HG03354 (cell line): Measurements from ENCODE around the gene GDF10.

Source experiments
- ATAC-seq: cut with Tn5 transposase; IDR thresholded peaks from one replicate; pipeline ENCODE4 v1.9.1; 2021; ENCODE audit warnings: mild to moderate bottlenecking; ENCODE audit not compliant: unreplicated experiment, poor library complexity, severe bottlenecking

Gene GDF10, protein sequence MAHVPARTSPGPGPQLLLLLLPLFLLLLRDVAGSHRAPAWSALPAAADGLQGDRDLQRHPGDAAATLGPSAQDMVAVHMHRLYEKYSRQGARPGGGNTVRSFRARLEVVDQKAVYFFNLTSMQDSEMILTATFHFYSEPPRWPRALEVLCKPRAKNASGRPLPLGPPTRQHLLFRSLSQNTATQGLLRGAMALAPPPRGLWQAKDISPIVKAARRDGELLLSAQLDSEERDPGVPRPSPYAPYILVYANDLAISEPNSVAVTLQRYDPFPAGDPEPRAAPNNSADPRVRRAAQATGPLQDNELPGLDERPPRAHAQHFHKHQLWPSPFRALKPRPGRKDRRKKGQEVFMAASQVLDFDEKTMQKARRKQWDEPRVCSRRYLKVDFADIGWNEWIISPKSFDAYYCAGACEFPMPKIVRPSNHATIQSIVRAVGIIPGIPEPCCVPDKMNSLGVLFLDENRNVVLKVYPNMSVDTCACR

DNA sequence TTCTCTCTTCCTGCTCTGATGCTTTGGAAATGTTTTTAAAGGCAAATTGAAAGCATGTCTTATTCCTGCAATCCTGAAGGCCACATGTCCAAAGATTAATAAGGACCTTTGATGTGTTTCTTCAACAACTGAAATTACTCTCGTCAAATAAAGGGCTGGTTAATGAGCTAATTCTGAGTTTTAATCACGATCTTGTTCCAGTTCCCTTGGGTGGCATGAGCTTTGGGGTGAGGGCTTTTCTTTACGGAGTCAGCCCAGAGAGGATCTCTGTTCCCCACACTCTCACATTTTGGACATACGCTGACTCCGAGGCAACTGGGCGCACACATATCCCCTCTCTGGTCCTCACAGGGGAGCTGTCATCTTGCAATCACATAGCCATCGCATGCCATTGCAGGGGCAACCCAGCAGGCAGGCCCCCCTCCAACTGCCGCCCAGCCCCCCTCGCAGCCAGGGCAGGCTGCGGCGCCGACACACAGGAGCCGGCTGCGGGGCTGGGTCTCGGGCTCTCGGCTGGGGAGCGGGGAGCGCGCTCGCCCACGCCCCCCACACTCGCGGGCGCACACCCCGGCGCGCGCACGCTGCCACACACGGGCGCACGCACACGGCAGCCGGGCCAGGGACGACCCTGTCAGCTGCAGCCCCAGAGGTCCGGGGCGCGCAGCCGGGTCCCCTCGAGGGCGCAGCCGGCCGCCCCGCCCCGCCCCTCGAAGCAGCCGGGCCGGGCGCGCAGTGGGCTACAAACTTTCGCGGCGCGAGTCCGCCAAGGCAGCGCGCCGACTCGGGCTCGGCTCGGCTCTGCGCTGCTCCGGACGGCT is at the start of gene GDF10:
Gene GDF10 (plus strand): TSS at position 587 of the 818 bp plus-strand sequence. CDS start 455 bp downstream, outside the sequence.
- ATAC-seq, result no peak

DNA sequence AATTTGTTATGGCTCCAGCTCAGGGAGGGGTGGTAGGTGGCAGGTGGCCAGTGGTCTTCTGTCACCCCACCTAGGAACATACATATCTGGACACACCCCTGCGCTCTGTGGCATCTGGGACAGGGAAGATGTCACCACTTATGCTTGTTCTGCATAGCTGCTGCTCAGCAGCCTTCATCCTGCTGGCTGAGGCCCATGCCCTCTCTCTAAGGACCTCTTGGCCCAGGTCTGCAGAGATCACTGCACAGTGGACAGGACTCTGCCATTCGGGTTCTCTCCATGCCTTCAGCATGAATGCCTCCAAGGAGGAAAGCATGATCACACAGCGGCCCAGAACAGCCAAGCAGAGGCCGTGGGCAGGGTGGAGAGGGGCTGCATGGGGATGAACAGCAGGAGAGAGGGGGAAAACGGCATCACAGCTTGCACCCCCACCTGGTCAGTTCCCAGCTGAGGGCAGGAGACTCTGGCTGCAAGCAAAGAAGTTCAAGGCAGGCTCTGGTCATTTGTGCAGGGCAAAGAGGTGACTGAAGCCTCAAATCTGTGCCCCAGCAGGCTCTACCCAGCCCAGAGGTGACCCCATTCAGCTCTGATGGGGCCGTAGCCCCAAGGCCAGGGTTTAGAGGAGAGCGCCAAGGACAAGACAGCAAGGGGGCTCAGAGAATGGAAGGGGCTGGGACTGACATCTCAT is 47.8 kb upstream of the GDF10 start:
- ATAC-seq, result no peak

DNA sequence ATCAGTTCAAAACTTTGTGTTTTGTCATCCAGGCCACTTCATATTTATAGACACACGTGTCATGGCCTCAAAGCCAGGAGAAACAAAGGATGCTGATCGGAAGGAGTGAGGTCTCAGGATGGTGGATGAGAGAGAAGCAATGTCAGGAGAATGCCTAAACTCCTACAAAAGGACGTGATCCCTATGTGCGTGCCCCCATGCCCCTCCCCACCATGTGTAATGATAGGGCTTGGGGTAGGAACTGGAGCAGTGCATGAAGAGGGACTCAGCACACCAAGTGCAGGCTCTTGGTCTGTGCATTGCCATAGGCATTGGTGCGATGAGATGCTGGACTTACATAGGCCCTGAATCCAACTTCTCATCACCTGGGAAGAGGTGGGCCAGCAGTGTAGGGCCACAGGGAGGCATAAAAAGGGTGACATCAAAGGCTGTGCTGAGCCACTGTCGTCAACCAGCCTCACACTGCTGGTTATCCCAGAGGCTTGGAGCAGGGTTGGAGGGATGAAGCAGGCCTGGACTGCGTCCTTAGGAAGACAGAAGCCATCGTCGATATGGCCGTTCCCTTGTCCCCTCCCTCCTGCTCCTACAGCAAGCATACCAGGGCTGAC is 46.9 kb upstream of the GDF10 start:
- no peak for ATAC-seq

DNA sequence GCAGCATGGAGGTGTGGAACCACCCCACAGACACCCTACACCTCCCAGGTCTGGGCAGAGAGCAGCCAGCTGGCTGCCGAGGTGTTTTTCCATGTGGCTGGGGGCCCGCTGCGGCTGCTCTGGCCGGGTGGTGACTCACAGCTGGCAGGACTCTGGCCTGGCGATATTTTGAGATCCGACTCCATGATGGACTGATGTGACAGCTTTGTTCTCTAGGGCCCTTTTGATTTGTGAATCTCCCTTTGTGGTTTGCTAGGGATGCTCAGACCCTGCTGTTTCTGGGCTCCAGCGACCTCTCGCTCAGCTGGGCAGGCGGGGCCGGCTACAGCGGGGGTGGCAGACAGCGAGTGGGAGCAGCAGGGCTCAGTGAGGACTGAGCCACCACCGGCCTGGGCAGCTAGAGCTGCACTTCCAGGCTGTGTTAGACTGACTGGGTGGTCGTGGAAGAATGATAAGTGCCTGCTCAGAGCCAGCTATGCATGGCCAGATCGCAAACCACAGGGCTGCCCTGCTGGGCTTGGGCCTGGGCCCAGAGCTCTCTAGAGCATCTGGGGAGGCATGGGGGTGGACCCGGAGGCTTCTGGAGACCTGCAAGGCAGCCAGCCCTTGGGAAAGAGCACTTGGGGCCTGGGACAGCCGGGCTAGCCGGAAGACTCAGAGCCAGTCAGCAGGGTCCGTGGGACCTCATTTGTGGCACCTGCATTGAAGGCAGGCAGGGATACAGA is 46.2 kb upstream of the GDF10 start:
- no peak for ATAC-seq

DNA sequence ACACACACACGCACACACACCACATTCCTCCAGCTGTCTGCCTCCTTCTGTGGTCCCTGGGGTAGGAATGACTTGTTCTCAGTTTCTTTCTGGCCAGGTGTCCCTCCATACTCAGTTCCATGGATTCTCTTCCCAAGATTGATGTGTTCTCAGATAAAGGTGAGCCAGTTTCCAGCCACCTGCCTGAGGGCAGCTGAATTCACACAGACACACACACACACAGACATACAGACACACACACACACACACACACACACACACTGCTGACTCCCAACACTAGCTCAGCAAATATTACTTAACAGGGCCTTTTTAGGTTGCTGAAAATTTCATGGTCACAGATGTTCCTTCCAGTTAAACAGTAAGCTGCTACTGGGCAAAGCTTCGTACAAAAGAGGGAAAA is 45.4 kb upstream of the GDF10 start:
- no peak for ATAC-seq

DNA sequence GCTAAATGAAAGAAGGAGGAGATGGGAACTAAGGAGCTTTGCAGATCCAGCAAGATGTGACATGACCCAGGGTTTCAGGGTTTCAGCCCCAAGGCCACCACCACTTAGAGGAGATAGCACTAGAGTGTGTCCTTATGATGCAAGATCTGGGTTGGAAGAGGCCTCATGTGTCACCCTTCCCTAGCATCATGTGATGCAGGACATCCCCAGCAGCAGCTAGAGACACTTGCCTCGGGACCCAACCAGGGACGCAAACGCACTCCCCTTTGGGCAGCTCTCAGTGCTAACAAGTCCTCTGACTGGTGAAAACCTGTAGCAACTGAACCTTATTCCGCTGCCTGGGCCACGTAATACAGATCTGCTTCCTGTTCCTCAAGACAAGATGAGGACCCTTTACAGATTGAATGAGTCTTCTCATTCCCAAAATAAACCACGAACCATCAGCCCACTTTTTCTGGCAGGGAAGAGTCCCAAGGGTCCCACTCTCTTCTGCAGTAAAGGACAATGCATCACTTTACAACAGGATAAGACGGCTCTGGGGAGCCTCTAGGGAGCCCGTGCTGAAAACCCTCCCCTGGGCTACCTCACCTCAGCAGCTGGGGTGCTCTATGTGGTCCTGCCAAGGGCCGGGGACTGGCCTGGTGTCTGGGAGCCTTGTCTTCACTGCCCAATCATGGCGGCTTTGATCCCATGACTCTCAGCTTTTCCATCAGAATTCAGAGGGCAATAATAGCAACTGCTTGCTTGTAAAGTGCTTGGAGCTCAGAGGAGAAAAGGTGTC is 44.8 kb upstream of the GDF10 start:
- ATAC-seq, result no peak

DNA sequence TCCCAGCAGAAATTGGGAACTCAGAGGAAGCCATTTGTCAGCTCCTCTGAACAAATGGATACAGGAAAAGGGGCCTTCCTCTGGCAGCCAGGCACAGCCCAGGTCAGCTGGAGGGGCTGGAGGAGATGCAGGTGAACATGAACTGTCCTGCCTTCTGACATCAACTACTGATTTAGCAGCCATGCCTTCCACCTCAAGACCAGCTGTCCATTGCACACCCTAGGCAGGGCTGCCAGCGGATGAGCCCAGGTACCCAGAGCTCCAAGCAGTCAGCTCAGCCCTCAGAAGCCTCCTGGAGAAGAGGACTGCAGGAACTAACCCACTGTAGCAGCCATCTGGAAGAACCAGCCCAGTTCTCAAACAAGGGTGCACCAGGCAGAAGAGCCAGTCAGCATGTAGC is 44.1 kb upstream of the GDF10 start:
- no peak for ATAC-seq

DNA sequence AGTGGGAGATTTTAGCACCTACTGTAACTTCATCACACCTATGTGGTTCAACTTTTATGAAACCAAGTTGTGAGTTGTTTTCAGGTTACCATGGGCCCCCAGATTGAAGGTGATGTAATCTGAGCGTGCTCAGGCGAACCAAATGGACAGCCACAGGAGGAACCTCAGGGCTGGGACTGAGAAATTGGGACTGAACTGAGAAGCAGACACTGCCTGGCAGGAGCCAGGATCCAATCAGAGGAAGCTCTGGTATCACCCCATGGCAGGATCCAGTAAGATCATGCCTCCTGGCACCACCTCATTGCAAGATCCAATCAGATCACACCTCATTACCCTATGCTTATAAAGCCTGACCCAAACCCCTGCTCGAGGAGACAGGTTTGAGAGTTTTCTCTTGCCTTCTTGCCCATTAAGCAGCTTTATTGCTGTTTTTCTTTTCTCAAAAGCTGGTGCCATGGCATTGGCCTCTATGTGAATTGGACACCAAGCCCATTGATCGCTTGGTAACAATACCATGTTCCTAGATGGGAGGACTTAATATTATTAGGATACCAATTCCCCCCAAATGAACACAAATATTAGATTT is 43.2 kb upstream of the GDF10 start:
- ATAC-seq, result no peak

DNA sequence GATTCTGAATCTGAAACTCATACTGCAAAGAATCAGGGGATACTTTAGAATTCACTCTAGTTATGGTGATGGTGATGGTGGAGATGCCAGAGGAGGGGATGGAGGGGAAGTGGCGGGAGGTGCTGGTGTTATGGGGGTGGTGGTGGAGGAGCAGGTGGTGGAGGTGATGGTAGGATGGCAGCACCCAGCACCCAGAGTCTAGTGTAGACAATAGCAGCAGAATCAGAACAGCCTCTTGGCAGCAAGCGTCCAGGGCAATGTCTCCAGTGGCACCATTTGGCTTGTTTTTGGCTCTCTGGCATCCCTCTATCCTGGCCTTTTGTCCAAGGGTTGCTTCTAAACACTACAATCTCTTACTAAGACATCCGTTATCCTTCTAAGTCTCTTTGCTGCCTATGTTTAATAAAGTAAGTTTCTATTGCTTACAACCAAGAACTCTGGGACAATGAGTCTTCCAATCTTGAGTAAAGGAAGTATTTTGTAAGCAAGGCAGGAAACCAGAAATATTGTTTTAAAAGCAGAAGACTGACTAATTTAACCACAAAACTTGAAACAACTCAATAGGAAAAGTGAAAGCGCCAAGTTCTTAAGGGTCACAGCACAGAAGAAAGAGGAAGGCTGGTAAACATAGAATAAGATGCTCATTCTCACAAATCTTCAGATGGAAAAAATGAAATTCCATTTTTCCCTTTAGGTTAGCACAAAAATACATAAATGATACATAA is 42.4 kb upstream of the GDF10 start:
- ATAC-seq, result no peak

DNA sequence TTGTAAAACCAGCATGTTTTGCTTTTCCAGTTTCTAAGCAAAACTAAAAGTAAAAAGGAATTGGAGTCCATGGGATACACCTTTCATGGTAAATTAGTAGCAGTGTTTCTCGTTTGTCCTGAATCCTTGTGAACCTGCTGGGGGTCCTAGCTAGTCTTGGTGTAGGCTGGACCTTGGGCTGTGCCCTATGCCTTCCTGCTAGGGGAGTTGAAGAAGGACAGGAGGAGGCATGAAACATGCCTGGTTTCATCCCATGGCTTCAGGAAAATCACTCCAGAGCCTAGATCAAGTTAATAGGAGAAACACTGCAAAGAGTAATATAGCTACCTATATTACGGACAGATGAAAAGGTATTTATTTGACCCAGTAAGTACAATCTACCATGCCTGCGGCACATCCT is 41.1 kb upstream of the GDF10 start:
- no peak for ATAC-seq

DNA sequence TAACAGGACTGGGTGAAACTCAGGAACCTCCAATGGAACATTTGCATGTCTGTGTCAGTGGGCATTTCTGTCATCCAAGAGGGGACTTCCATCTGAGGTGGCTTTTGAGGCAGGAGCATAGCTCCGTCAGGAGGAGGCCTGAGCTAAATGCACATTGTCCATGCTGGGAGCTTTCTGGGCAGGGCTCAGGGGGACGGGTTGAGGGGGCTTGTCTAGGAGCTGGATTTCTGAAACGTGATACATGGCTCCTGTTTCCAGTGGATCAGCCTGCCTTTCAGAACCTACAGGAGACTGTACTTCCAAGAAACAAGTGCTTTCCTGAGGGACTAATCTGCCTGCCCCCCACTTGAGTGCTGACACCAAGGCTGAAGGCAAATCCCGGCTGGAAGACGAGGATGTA is 40.5 kb upstream of the GDF10 start:
- ATAC-seq, result no peak

DNA sequence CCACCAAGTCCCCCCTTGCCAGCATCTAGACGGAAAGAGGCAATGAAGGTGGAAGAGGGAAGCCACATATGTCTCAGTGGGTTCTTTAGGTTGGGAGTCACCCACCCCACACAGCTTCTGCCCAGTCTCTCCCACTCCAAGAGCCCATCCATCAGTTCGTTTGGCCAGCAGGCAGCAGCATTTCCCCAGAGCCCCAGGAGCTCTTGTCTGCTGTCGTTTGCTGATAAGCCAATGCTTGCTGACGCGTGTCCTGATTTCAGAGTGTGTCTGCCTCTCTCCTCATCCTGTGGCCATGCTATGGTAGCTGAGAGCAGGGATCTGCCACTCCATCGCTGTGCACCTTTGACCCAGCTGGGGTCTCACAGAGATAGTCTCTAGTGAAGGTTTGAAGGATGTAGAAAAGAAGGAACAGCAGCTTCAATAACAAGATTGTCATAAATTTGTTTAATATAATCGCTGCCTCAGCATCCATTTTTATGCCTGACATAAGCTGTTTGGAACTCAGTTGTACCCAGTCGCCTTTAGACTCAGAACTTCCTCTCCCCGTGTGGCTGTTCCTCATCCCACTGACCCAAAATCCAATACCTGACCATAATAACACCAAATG is 39.4 kb upstream of the GDF10 start:
- ATAC-seq, result peak; percentile 18

DNA sequence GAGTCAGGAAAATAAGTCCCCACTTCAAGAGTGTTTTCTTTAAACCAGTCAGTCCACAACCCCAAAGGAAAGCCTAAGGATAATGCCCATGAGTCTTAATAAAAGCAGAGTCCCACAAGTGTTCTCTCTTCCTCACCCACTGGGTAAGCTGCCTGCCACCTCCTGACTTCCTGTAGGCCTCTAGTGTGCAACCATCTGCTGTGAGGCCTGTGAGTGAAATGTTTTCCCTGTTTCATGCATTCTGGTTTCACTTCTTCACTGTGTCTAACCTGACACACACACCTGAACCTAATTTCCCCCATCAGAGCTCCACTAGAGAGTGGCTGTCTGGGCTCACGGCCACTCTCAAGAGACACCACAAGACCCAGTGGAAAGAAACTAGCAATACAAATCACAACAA is 38.9 kb upstream of the GDF10 start:
- ATAC-seq, result peak; percentile 97

DNA sequence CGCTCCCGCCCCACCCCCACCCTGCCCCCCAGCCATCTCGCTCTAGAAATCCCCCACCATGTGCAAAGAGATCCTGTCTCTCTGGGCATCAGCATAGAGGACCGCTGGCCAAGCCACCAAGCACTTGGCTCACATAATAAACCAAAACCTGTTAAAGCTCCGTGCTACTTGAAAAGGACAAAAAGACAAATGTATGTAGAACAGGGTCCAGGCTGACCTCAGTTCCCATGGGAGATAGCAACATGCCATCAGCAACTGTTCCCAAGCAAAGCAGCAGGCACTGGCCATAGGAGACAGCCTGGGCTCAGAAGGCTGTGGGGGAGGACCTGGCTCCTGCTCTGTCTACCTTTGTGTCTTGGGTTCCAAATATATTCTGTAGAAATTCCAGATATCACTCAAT is 38.4 kb upstream of the GDF10 start:
- no peak for ATAC-seq

DNA sequence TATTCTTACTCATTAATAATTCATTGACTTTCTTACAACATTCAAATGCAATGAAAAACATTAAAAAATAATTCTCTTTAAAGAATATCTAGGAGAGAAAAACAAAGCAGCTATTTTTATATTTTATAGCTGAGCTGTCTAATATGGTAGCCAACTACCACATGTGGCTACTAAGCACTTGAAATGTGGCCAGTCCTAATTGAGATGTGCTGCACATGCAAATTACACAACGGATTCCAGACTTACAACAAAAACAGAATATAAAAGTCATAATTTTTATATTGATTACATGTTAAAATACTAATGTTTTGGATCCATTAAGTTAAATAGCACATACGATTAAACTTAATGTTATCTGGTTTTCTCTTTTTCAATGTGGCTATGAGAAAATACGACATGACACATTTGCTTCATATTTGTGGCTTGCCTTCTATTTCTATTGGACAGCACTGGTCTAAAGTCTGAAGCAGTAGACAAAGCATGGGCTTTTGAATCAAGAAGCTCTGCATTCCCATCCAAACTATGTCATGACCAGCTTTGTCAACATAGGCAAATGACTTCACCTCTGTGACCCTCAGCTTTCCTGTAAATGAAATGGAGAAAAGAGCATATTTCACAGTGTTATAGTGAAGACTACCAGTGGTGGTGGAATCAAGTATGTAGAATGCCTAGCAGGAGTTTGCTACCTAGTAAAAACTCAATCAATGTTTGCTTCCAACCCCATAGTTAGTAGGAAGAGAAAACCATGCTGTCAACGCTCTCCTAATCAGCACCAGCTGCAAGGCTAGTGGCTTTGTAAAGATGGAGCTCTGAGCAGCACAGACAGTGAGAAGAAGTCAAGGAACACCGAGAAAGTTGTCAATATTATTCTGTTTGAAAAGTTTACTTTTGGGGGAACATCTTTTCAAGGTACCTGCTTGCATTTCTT is 37.1 kb upstream of the GDF10 start:
- ATAC-seq, result no peak

DNA sequence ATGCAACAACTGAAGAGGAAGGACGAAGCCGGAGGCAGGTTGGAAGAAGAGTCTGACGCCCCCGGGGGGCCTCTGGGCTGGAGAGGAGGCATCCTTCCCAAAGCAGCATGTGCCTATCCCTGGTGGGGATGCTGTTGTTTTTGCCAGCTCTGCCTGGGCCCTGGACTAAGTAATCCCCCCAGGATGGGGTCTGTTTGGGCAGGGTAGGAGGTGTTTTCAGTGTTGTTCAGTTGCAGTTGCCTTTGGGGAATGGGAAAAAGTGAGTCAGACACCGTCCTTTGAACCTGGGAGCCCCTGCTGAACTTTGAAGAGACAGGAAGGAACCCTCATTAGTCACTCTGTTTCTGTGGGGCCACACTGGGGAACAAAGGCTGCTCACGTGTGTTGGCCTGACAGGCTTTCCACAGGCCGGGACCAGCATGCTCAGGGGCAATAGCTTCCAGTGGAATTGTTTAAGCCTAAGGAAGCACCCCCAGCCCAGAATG is 35.2 kb upstream of the GDF10 start:
- ATAC-seq, result no peak
